PC-3 (cell line): Measurements from ENCODE around the gene ST6GALNAC3.

Experiments used
- EZH2 ChIP-seq: fragments of 300-600 bp; sonication (generic); IDR thresholded peaks from one replicate; pipeline ENCODE4 v1.6.1; 2017; ENCODE audit warnings: antibody characterized with exemption, mild to moderate bottlenecking, low read length; ENCODE audit not compliant: unreplicated experiment
- EZH2phosphoT487 ChIP-seq: fragments of 300-600 bp; sonication (generic); IDR thresholded peaks from 2 replicates; pipeline ENCODE4 v1.6.1; 2018; ENCODE audit warnings: mild to moderate bottlenecking, antibody characterized with exemption, low read length, borderline replicate concordance
- TF ChIP-seq, protein P1 (sequence below): fragments of 300-600 bp; sonication (generic); conservative IDR thresholded peaks from 2 replicates; pipeline ENCODE4 v1.5.1; 2017; ENCODE audit warnings: antibody characterized with exemption, low read depth, mild to moderate bottlenecking, low read length

DNA sequence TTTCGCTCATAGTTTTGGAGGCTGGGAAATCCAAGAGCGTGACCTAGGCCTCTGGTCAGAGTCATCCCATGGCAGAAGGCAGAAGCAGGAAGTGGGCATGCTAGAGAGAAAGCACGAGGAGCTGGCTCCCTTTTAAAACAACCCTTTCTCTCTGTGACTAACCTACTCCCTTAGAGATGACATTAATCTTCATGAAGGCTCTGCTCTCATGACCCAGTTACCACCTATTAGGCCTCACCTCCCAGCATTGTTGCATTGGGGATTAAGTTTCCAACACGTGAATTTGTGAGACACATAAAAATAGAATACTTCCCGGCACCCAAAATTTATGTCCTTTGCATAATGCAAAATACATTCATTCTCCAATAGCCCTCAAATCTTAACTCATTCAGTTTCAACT is 569.6 kb downstream of the ST6GALNAC3 start:
- TF ChIP-seq, protein P1, sequence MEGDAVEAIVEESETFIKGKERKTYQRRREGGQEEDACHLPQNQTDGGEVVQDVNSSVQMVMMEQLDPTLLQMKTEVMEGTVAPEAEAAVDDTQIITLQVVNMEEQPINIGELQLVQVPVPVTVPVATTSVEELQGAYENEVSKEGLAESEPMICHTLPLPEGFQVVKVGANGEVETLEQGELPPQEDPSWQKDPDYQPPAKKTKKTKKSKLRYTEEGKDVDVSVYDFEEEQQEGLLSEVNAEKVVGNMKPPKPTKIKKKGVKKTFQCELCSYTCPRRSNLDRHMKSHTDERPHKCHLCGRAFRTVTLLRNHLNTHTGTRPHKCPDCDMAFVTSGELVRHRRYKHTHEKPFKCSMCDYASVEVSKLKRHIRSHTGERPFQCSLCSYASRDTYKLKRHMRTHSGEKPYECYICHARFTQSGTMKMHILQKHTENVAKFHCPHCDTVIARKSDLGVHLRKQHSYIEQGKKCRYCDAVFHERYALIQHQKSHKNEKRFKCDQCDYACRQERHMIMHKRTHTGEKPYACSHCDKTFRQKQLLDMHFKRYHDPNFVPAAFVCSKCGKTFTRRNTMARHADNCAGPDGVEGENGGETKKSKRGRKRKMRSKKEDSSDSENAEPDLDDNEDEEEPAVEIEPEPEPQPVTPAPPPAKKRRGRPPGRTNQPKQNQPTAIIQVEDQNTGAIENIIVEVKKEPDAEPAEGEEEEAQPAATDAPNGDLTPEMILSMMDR = no peak
- TF ChIP-seq EZH2 = no peak
- TF ChIP-seq EZH2phosphoT487 = no peak
